Liver (tissue), 9 donors: Measurements from ENCODE around the gene RNU5D-1. TPM values are rescaled to one million over a fixed set of nuclear protein-coding genes. Genes with fewer than 3 reads are reported as not detected.
A peak's percentile ranks its signal among the peaks of the same experiment; 100 is the strongest.
"Not testable (repeated sequence)": the region's sequence is repeated elsewhere in the genome, so short reads cannot be mapped to it uniquely, and the experiment has no call there.

Experiments
- DNase-seq: peaks from one replicate; pipeline ENCODE4 v3.0.0-alpha.2; 2017; ENCODE audit warnings: low spot score
- H3K27ac ChIP-seq, 2 donors: one replicate each; pipeline ENCODE4 v1.7.0; 2013; ENCODE audit warnings: inconsistent platforms in 2 of 2, low read length in 2 of 2, control low read depth in 1 of 2, low read depth in 1 of 2, mild to moderate bottlenecking in 1 of 2
- H3K27me3 ChIP-seq, 4 donors: one replicate each; pipeline versions ENCODE4 v1.6.1 to v1.7.0; 2013; ENCODE audit warnings: low read length in 3 of 4, inconsistent platforms in 1 of 4, mild to moderate bottlenecking in 1 of 4, moderate library complexity in 1 of 4; ENCODE audit not compliant: control insufficient read depth in 4 of 4, insufficient read depth in 4 of 4
- H3K36me3 ChIP-seq, 4 donors: one replicate each; pipeline versions ENCODE4 v1.6.1 to v1.7.0; 2013; ENCODE audit warnings: low read length in 3 of 4, mild to moderate bottlenecking in 3 of 4, low read depth in 1 of 4, moderate library complexity in 1 of 4; ENCODE audit not compliant: control insufficient read depth in 4 of 4, insufficient read depth in 3 of 4
- H3K4me1 ChIP-seq, 4 donors: one replicate each; pipeline versions ENCODE4 v1.6.1 to v1.7.0; 2013; ENCODE audit warnings: low read length in 3 of 4, mild to moderate bottlenecking in 3 of 4, moderate library complexity in 1 of 4; ENCODE audit not compliant: control insufficient read depth in 4 of 4, insufficient read depth in 4 of 4
- H3K4me3 ChIP-seq, 3 donors: one replicate each; pipeline versions ENCODE4 v1.6.1 to v1.7.0; 2013; ENCODE audit warnings: low read length in 3 of 3, control low read depth in 1 of 3, low read depth in 1 of 3, mild to moderate bottlenecking in 1 of 3
- H3K9ac ChIP-seq, 2 donors: one replicate each; pipeline ENCODE4 v1.7.0; 2013; ENCODE audit warnings: low read length in 2 of 2, mild to moderate bottlenecking in 2 of 2, moderate library complexity in 2 of 2, control low read depth in 1 of 2, low read depth in 1 of 2
- H3K9me3 ChIP-seq, 4 donors: one replicate each; pipeline versions ENCODE4 v1.6.1 to v1.7.0; 2013; ENCODE audit warnings: low read length in 3 of 4; ENCODE audit not compliant: control insufficient read depth in 4 of 4
- ATF3 ChIP-seq: IDR thresholded peaks from 2 replicates; pipeline ENCODE4 v1.6.1; 2016; ENCODE audit warnings: antibody characterized with exemption
- CTCF ChIP-seq: fragments of 150-350 bp; IDR thresholded peaks from 2 replicates; pipeline ENCODE4 v1.5.1; 2017; ENCODE audit warnings: improper control_type of control experiment, low read depth, low read length; ENCODE audit not compliant: missing input control
- EGR1 ChIP-seq, 2 donors: IDR thresholded peaks; 2 replicates each; pipeline ENCODE4 v1.6.1; 2016 to 2018; ENCODE audit warnings: antibody characterized with exemption in 2 of 2, low read depth in 2 of 2
- FOXA1 ChIP-seq: IDR thresholded peaks from 2 replicates; pipeline ENCODE4 v1.6.1; 2016; ENCODE audit warnings: antibody characterized with exemption
- FOXA2 ChIP-seq: IDR thresholded peaks from 2 replicates; pipeline ENCODE4 v1.6.1; 2016; ENCODE audit warnings: antibody characterized with exemption
- GABPA ChIP-seq, 2 donors: IDR thresholded peaks in 1 of 2; conservative IDR thresholded peaks in 1 of 2; 2 replicates each; pipeline ENCODE4 v1.6.1; 2016; ENCODE audit warnings: antibody characterized with exemption in 2 of 2, mild to moderate bottlenecking in 1 of 2, moderate library complexity in 1 of 2
- HNF4A ChIP-seq, 2 donors: conservative IDR thresholded peaks; 2 replicates each; pipeline ENCODE4 v1.6.1; 2016; ENCODE audit warnings: antibody characterized with exemption in 2 of 2, mild to moderate bottlenecking in 2 of 2
- HNF4G ChIP-seq: IDR thresholded peaks from 2 replicates; pipeline ENCODE4 v1.6.1; 2016; ENCODE audit warnings: antibody characterized with exemption
- NR2F2 ChIP-seq: IDR thresholded peaks from 2 replicates; pipeline ENCODE4 v1.6.1; 2016; ENCODE audit warnings: antibody characterized with exemption
- RAD21 ChIP-seq, 2 donors: IDR thresholded peaks; 2 replicates each; pipeline ENCODE4 v1.6.1; 2016; ENCODE audit warnings: antibody characterized with exemption in 2 of 2, mild to moderate bottlenecking in 2 of 2
- RXRA ChIP-seq, 2 donors: IDR thresholded peaks; 2 replicates each; pipeline ENCODE4 v1.6.1; 2017 to 2018; ENCODE audit warnings: antibody characterized with exemption in 2 of 2, mild to moderate bottlenecking in 1 of 2
- SP1 ChIP-seq: IDR thresholded peaks from 2 replicates; pipeline ENCODE4 v1.6.1; 2018; ENCODE audit warnings: antibody characterized with exemption, mild to moderate bottlenecking
- TAF1 ChIP-seq: conservative IDR thresholded peaks from 2 replicates; pipeline ENCODE4 v1.6.1; 2016; ENCODE audit warnings: antibody characterized with exemption, mild to moderate bottlenecking
- YY1 ChIP-seq: IDR thresholded peaks from 2 replicates; pipeline ENCODE4 v1.6.1; 2016; ENCODE audit warnings: antibody characterized with exemption, mild to moderate bottlenecking
- WGBS: extraction: QIAGEN DNeasy Blood & Tissue Kit; methylation state at CpG from one replicate; pipeline ENCODE4 v1.1.7; 2013; 5-methylcytosine and 5-hydroxymethylcytosine counted together
- polyA plus RNA-seq, 2 donors: library from polyadenylated mRNA; stranded (reverse) in 1 of 2; unstranded in 1 of 2; fragments of 200-250 nt in 1 of 2; fragments of >200 nt in 1 of 2; fragmentation: Nextera tagmentation in 1 of 2; extraction: Ambion mirVana in 1 of 2; gene quantifications; one replicate each; pipeline versions ENCODE4 v1.2.1 to v1.2.3, GENCODE V29; 2013 to 2015
- total RNA-seq, 2 donors: library from RNA; depleted of rRNA; stranded (reverse); fragments of >200 nt; gene quantifications; one replicate each; pipeline ENCODE4 v1.2.3, GENCODE V29; 2014
- TF ChIP-seq, protein P1 (sequence below): IDR thresholded peaks from 2 replicates; pipeline ENCODE4 v1.6.1; 2016; ENCODE audit warnings: antibody characterized with exemption
- donor health status: healthy.
- donor health status: healthy.
- donor health status: healthy.
- donor health status: healthy.
- donor health status: healthy.

The RNU5D-1 gene
- total and polyA plus RNA-seq, 4 donors: not detected

DNA sequence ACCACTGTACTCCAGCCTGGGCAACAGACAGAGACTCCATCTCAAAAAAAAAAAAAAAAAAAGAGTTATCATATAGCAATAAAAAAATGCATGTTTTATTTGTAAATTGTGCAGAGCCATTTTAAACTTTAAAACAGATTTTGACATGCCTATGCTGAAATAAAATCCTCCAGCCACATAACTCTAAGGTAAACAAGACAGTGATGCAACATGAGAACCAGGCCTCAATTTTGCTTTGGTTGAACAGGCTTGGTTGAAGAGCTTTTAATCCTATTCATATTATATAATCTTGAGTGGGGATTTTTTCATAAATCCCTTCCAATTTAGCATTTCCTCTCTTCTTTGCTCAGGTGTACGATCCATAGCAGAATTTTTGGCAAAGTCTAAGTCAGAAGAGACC lies 30.4 kb downstream of the RNU5D-1 start:
- H3K27ac ChIP-seq: no peak overlapping the region
- no peak overlapping the region for H3K4me3 ChIP-seq
- H3K36me3 ChIP-seq: no peaks in the 10 kb centered on the region
- no peaks in the 10 kb centered on the region for H3K9me3 ChIP-seq
- H3K4me1 ChIP-seq: peaks cover 2 to 5% (median 4%) of the 10 kb centered on the region in 4 donors
- H3K27me3 ChIP-seq: no peaks in the 10 kb centered on the region
- H3K9ac ChIP-seq: no peak overlapping the region
- TF ChIP-seq NR2F2 (no peak), RXRA (IDR thresholded peaks at IDR 0.05) (no peak), RAD21 (IDR thresholded peaks at IDR 0.05) (peak in 1 of 2 donors; percentile 15), EGR1 (IDR thresholded peaks at IDR 0.05; ENCODE audit: low read depth in 2 of 2) (no peak), FOXA1 (peak; percentile 70), FOXA2 (peak; percentile 85), ATF3 (peak; percentile 78), HNF4G (no peak), SP1 (peak; percentile 9), TAF1 (no peak), YY1 (no peak), CTCF (no peak)
- 89% methylated on average over 1 of the region's 1 CpG for WGBS
- DNase-seq: no peak

DNA sequence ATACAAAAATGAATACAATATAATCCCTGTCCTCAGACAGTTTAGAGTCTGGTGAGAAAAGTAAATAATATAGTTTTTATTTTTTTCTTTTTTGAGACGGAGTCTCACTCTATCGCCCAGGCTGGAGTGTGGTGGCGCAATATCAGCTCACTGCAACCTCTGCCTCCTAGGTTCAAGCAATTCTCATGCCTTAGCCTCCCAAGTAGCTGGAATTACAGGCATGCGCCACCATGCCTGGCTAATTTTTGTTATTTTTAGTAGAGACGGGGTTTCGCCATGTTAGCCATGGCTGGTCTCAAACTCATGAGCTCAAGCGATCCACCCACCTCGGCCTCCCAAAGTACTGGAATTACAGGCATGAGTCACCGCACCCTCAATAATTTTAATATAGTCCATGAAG lies 31.6 kb downstream of the RNU5D-1 start:
- not testable (repeated sequence) for H3K9ac ChIP-seq, H3K27ac ChIP-seq, H3K9me3 ChIP-seq, H3K27me3 ChIP-seq, H3K36me3 ChIP-seq, DNase-seq, H3K4me3 ChIP-seq, H3K4me1 ChIP-seq
- WGBS: 90% methylated on average over 9 of the region's 9 CpGs

GRCh38 chr1:44698138-44698537 lies 32.8 kb downstream of the RNU5D-1 start:
- Histone ChIP-seq H3K9ac (no peak overlapping the region), H3K27ac (no peak overlapping the region), H3K27me3 (no peaks in the 10 kb centered on the region), H3K4me1 (peaks cover 2 to 5% (median 4%) of the 10 kb centered on the region in 4 donors), H3K4me3 (no peak overlapping the region), H3K9me3 (no peaks in the 10 kb centered on the region), H3K36me3 (no peaks in the 10 kb centered on the region)
- WGBS: 97% methylated on average over 3 of the region's 3 CpGs
- no peak for DNase-seq
- TF ChIP-seq HNF4A (conservative IDR thresholded peaks at IDR 0.05) (no peak), EGR1 (IDR thresholded peaks at IDR 0.05; ENCODE audit: low read depth in 2 of 2) (no peak), GABPA (IDR thresholded peaks at IDR 0.05 in 1 of 2, conservative IDR thresholded peaks at IDR 0.05 in 1 of 2) (no peak), RAD21 (IDR thresholded peaks at IDR 0.05) (no peak), NR2F2 (no peak), FOXA2 (no peak), ATF3 (no peak), YY1 (no peak), RXRA (IDR thresholded peaks at IDR 0.05) (no peak), HNF4G (no peak), TAF1 (no peak)
- TF ChIP-seq, protein P1, sequence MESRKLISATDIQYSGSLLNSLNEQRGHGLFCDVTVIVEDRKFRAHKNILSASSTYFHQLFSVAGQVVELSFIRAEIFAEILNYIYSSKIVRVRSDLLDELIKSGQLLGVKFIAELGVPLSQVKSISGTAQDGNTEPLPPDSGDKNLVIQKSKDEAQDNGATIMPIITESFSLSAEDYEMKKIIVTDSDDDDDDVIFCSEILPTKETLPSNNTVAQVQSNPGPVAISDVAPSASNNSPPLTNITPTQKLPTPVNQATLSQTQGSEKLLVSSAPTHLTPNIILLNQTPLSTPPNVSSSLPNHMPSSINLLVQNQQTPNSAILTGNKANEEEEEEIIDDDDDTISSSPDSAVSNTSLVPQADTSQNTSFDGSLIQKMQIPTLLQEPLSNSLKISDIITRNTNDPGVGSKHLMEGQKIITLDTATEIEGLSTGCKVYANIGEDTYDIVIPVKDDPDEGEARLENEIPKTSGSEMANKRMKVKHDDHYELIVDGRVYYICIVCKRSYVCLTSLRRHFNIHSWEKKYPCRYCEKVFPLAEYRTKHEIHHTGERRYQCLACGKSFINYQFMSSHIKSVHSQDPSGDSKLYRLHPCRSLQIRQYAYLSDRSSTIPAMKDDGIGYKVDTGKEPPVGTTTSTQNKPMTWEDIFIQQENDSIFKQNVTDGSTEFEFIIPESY: no peak
